SHP77 treated with DMSO at 0.1 percent for 48 hours (cell line): ENCODE results near the gene NDUFB11.

ENCODE experiments used
- DNase-seq: peaks from one replicate; lab custom pipeline; 2025; lab: John Stamatoyannopoulos, UW

NDUFB11 gene

DNA sequence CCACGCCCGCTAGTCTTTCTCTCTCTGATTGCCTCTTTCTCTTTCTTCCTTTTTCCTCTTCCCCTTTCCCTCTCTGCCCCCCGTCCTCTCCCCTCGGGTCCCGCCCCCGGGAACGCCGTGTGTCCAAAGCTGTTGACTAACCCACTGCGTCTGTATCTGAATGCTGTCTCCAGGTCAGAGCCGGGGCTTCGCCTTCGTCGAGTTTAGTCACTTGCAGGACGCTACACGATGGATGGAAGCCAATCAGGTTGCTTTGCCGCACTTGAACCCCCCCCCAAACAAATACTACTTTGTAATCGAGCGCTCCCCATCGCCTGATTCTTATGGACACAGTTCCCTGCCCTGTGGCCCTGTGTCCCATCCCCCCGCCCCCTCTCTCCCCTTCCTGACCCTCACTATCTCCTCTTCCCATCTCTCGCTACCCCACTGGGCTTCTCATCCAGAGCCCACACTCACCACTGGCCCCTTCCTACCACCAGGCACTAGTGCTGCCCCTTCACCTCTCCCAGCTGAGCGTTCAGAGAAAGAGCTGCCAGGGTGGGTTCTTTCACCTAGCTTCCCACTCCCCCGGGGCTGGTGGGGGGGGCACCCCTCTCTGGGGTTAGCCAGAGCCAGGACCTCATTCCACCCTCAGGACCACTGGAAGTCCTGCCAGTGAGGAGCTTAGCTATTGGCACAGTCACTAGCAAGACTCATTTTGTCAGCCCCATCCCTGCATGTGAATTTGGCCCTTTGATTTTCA lies 30.5 kb upstream of the NDUFB11 start:
- no peak for DNase-seq

DNA sequence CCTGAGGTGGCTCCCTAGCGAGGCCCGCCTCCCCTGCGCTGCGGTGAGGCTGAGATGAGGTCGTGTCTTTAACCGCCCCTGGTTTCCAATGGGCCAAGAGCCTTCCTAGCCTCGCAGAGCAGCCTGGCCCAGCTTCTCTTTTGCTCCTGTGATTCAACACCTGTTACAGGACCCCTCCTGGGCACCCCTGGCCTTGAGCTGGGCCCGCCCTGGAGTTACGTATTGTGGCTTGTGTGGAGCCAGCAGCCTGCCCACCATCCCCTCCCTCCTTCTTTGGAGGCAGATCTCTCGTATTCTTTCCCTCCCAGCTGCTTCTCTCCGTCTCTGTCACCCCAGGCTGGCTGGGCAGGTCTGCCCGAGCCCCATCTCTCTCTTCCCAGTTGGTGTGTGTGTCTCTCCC lies 29.9 kb upstream of the NDUFB11 start:
- DNase-seq: no peak

DNA sequence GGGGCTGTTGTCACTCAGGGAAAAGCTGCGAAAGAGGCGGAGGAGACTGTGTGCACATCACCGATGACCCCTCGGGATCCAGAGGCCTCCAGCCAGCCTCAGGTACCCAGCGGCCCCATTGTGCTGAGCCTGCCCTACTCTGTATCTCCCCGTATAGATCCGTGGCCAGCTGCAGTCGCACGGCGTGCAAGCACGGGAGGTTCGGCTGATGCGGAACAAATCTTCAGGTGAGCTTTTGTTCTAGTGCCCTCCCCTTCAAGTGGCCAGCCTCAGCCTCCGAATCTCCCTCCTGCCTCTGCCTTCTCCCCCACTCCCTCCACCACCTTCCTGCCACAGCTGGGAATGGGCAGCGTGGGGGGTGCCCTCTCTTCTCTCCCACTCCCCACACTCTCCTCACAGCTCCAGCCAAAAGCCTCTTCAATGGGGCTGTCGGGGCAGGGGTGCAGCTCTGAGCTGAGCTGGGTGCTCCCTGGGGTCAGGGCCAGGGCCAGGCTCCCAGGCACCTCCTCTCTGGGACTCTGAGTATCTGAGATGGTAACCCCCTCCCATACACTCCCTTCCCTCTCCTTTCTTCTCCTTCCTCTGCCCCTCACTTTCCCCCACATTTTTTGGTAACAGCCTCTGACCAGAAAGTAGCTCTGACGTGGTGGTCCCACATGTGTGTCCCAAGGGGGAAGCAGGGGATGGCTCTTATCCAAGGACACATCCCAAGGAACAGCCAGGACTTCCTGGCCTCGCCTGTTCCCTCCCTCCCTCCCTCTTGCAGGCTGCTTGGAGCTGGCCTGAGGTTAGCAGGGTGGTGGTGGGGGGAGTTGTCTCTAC lies 28.7 kb upstream of the NDUFB11 start:
- DNase-seq: no peak

DNA sequence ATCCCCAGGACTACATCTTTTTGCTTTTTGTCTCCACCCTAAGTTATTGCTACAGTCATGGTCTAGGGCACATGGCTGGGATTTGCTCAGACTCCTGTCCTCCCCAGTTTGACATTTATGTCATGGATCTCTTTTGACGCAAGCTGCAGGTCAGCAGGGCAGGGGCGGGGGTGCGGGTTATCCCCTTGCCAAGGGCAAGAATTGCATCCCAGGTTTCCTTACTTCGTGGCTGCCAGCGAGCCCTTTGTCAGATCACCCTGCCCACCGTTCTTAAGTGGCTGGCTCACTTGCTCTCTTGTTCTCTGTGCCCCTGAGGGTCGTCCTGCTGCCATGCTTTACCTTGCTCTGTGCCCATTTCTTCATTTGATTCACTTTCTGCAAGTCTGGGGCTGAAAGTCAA lies 28.0 kb upstream of the NDUFB11 start:
- no peak for DNase-seq

DNA sequence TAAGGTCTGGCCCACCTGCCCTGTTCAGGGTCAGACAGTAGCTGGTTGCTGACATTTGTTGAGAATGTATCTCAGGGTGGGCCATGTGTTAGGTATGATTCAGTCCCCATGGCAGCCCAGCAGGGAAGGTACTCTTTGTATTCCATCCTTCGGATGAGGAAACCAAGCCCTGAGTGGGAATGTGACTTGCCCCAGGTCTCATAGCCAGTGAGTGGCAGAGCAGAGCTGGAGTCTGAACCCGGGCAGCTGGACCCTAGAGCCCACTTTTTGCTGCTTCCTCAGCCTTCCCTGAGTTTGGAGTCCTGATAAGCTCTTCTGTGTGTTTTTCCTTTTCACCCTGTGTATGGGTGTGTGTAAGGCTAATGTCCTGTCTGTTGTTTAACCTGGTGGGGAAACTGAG lies 27.5 kb upstream of the NDUFB11 start:
- DNase-seq: no peak

DNA sequence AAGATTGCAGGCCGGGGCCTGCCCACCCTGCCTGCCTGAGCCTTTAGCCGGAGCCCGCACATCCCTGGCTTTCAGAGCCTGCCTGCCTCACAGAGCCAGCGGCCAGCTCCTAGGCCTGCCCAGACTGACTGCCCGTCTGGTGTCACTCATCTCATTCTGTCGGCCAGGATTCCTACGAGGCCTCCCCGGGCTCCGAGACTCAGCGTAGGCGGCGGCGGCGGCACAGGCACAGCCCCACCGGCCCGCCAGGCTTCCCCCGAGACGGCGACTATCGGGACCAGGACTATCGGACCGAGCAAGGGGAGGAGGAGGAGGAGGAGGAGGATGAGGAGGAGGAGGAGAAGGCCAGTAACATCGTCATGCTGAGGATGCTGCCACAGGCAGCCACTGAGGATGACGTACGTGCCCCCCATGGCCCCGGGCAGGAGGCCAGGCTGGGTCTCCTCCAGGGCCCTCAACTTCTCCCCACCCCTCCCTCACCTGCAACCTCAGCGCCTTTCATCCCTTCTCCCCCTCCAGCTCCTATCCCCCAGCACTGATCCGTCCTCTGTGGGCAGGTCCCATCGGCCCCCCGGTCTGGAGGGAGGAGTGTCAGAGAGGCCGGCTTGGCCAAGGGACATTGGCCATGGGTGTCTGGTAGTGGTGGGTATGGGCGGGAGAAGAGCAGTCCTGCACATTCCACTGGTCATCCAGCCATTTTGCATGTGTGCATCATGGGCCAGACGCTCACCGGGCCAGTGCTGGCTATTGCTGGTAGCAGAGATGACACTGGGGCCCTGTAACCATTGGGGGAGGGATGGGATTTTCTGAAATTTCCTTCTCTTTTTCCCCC lies 26.6 kb upstream of the NDUFB11 start:
- no peak for DNase-seq

DNA sequence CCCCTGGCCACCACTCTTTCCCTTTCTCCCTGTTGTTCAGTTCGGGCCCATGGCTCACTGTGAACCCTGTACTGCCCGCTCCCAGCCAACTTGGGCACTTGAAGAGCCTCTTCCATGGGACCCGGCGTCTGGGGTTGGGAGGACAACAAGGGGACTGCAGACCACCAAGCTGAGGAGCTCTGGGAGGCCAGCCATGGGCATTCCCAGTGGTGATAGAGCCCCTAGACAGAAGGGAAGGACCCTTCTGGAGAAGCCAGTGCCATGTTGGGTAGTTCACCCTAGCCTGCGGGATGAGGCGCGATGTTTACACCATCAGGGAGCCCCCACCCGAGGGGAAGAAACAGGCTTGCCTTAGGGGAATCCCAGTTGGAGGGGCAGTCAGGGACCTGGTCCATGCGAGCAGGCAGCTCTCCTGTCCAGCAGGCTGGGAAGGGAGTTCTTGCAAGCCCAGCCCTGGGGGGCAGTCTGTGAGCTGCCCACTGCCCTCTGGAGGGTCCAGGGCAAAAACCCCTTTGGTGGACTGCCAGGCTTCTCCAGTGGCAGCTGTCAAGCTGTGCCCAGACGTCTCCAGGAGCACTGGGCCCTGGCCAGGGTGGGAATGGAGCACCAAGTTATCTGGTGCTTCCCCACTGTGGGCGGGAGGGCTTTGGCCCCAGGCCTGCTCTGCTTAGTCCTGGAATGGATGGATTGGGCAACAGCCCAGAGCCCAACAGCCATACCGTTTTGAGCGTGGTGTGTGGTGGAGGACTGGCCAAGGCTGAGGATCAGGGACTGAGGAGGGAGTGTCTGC lies 25.4 kb upstream of the NDUFB11 start:
- DNase-seq: no peak

DNA sequence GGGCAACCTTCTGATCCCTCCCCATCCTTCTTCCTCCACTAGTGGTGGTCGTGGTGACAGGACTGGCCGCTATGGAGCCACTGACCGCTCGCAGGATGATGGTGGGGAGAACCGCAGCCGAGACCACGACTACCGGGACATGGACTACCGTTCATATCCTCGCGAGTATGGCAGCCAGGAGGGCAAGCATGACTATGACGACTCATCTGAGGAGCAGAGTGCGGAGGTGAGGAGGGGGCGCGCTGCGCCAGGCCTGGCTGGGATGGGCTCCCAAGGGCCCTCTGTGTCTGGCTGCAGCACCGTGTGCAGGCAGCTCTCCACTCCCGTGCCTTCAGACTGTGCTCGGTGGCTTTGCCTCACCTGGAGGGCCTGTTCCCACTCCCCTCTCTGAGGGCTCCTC lies 24.8 kb upstream of the NDUFB11 start:
- no peak for DNase-seq

DNA sequence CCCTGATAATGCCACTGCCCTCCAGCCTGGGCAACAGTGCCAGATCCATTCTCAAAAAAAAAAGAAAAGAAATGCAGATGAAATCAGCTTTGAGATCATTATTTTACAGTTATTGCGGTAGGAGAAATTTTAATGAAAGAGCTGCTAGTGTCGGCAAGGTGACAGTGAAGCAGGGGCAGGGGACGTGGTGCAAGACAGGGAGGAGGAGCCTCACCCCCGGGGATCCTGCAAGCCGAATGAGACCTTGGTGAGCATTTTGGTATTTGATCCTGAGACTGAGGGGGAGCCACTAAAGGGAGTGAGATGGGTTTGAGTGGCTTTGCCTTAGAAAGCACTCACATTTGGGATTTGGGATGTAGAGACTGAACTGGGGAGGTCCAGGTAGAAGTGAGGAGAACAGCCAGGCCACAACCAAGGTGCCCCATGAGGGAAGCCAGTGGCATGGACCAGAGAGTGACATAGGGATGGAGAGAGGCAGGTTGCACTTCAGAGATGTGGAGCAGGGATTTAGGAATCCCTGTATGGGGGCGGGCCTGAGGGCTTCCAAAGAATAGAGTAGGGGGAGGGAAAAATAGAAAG lies 24.1 kb upstream of the NDUFB11 start:
- DNase-seq: no peak

DNA sequence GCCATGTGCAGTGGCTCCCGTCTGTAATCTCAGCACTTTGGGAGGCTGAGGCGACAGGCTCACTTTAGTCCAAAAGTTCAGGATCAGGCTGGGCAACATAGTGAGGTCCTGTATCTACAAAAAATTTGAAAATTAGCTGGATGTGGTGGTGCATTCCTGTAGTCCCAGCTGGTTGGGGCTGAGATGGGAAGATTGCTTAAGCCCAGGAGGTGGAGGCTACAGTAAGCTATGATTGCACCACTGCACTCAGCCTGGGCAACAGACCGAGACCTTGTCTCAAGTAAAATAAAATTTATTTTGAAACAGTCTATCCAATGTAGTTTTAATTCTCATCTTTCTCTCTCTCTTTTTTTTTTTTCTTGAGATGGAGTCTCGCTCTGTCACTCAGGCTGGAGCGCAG lies 21.6 kb upstream of the NDUFB11 start:
- no peak for DNase-seq

DNA sequence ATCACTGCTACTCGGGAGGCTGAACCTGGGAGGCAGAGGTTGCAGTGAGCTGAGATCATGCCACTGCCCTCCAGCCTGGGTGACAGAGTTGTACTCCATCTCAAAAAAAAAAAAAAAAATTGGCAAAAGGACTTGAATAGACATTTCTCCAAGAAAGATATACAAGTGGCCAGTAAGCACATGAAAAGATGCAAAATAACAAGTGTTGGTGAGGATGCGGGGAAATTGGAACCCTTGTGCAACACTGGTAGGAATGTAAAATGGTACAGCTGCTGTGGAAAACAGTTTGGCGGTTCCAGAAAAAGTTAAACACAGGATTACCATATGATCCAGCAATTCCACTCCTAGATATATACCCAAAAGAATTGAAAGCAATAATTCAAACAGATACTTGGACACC lies 19.9 kb upstream of the NDUFB11 start:
- DNase-seq: no peak

DNA sequence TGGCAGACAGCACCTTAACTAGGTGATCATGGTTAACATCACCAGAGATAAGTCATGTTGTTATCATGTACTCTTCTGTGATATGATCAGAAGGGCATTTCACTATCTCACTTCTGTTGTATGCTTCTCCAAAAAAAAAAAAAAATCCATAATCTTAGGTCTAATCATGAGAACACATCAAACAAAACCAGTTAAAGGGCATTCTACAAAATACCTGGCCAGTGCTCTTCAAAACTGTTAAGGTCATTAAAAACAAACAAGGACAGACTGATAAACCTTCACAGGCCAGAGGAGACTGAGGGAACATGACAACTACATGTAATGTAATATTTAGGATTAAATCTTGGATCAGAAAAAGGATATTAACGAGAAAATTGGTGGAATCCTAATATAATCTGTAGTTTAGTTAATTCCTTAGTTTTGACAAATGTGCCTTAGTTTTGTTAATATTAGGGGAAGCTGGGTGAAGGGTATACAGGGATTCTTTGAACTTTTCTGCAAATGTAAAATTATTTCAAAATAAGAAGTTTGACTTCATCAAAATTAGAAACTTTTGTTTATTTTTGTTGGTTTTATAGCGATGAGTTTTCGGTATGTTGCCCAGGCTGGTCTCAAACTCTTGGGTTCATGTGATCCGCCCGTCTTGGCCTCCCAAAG lies 18.6 kb upstream of the NDUFB11 start:
- DNase-seq: no peak

DNA sequence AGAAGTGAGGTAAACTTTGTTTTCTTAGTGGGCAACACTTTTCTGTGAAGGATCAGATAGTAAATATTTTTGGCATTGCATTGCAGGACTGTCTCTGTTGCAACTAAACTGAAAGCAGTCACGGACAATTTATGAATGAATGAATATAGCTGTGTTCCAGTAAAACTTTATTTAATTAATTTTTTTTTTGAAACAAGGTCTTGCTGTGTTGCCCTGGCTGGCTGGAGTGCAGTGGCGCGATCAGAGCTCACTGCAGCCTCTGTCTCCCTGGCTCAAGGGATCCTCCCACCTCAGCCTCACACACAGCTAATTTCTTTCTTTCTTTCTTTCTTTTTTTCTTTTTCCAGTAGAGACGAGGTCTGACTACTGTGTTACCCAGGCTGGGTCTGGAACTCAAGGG lies 16.3 kb upstream of the NDUFB11 start:
- no peak for DNase-seq

DNA sequence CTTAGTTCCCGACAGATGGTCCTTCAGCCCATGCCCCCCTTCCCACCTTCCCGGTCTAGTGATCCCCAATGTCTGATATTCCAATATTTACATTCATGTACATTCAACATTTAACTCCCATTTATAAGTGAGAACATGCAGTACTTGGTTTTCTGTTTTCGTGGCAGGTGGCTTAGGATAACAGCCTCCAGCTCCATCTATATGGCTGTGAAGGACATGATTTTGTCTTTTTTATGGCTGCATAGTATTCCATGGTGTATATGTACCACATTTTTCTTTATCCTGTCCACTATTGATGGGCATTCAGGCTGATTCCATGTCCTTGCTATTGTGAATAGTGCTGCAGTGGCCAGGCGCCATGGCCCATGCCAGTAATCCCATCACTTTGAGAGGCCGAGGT lies 14.3 kb upstream of the NDUFB11 start:
- no peak for DNase-seq

DNA sequence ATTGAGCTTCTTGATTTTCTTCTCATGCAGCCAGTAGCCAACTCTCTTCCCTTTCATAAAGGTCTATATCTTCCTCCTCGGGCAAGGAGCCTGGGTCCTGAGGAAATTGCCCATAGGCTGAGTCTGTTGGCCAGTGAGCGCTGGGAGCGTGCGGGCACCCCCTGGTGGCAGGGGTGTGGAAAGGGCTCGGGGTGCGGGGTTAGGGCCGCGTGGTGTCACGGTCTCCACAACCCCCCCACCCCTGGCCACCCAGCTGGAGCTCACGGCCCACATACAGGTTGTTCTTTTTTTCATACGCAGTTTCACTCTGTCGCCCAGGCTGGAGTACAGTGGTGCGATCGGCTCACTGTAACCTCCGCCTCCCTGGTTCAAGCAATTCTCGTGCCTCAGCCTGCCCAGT lies 13.6 kb upstream of the NDUFB11 start:
- no peak for DNase-seq

DNA sequence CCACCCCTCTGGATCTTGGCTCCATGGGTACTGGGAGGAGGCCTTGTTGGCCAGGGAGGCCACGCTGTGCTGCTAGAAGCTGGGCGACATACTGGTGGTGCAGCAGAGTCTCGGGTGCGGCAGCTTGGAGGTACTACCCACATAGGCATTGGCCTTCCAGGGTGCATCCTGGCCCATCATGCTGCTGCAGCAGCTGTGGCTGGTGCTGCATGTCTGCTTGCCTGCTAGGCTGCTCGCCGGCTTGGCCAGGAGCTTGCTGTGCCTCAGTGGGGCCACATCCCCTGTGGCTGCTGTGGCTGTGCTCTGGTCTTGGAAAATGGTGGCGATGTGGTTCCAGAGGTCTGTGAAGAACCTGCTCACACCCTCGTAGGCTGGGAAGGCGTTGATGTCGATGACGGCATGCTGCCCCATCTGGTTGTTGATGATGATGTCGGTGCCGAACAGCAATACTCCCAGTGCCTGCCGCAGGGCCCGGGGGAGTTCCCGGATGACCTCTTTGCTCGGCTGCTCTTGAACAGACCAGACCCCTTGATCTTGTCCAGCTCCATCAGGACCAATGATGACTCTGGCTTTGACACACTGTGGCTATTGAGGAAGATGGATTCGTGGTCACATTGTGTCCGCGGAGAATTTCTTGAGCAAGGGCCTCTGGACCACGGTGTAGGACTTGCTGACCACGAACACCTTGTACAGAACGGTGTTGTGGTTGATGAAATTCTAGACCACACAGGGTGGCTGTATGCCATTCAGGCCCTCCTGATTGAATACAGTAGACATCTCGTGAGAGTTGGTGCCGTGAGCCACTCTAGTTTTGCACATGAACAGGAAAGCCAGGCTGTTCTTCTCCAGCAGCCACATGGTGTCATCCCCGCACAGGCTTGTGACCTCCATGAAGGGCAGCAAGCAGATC lies 12.4 kb upstream of the NDUFB11 start:
- no peak for DNase-seq

DNA sequence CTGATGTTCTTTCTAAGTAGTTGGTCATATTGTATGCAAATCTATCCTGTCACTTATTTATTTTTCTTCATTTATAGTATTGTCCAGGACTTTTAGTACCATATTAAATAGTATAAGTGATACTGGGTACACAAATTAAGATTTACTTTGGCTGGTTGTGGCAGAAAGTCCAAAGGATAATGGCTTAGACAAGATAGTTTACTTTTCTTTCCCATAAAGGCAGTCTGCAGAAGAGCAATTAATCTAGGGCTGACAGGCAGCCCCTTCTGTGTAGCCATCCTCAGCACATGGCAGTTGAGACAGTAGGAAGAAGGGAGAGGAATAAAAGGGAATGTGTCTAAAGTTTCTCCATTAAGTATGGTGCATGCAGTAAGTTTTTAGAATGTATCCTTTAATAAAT lies 6.9 kb upstream of the NDUFB11 start:
- no peak for DNase-seq

DNA sequence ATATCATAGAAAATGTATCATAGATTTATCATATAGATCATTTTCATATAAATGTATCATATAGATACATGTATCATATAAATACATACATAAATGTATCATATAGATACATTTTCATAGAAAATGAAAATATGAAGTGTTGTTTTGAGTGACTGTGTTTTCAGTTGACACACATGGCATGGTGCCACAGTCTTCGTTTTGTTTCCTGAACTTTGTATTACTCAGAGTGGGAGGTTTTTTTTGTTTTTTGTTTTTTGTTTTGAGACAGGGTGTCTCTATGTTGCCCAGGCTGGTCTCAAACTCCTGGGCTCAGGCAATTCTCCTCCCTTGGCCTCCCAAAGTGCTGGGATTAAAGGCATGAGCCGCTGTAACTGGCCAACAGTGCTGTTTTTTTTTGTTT lies 4.4 kb upstream of the NDUFB11 start:
- no peak for DNase-seq

DNA sequence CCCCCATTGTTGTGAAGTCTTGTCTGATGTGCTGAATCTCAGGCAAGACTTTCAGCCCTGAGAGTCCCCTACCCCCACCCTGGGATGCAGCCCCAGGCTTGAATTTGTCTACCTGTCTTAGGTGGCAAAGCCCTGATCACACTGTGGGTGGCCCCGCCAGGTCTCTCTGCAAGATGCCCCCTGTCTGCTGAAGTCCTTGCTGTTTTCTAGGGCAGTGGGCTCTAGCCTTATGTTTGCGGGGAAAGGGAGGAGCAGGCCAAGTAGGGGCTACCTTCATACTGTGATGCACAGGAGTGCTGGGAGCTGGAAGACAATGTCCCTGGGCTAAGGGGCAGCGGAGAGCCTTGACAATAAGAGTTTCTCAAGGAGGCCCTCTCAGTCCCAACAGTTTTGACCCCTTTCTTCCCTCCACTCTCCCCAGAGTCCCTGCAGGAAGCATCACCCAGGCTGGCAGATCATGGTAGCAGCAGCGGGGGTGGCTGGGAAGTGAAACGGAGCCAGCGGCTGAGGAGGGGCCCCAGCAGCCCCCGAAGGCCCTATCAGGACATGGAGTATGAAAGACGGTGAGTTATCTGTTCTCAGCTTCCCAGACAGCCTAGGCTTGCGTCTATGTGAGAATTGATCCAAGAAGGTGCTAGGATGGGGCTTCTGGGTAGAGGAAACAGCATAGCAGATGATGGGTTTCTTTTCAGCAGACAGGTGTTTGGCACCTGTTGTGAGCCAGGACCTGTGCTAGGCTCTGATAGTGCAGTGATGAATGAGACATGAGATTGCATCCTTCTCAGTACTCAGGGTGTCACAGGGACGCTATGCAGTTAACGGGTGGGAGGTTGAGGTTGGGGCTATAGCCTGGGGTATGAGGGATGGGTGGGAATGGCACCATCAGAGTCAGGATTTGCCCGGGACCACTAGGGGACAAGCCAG lies 2.7 kb upstream of the NDUFB11 start:
- DNase-seq: no peak
